ENCODE data around the gene TTC28.
"Not testable (repeated sequence)": the region's sequence is repeated elsewhere in the genome, so short reads cannot be mapped to it uniquely, and the experiment has no call there.

Gene TTC28

GRCh38 chr22:28068826-28069225 is 610.8 kb downstream of the TTC28 start:
- H3K27me3 ChIP-seq (ENCODE audit: insufficient read depth, insufficient read length) = no peaks in the 10 kb centered on the region
- no peaks in the 10 kb centered on the region for H3K4me1 ChIP-seq (ENCODE audit: insufficient read depth, insufficient read length)
- H3K36me3 ChIP-seq (ENCODE audit: insufficient read depth, insufficient read length, low read length) = no peaks in the 10 kb centered on the region
- no peak overlapping the region for H3K9ac ChIP-seq (ENCODE audit: insufficient read length, low read depth)
- no peaks in the 10 kb centered on the region for H3K9me3 ChIP-seq (ENCODE audit: insufficient read depth, low read length)
- no peak for TF ChIP-seq YY1 (IDR thresholded peaks at IDR 0.05; ENCODE audit: insufficient read depth, insufficient read length)
- TF ChIP-seq ZNF274 (IDR thresholded peaks at IDR 0.05; ENCODE audit: low read depth, low read length) = no peak
- TF ChIP-seq SUZ12 (IDR thresholded peaks at IDR 0.05; ENCODE audit: extremely low read depth, insufficient read depth, insufficient read length) = no peak
- DNase-seq (ENCODE audit: low read depth, low spot score) = no peak
- no peak overlapping the region for H3K4me3 ChIP-seq (ENCODE audit: insufficient read length, low read depth)

GRCh38 chr22:28064920-28065319 is 614.7 kb downstream of the TTC28 start:
- Histone ChIP-seq H3K9me3 (ENCODE audit: insufficient read depth, low read length) (no peaks in the 10 kb centered on the region), H3K36me3 (ENCODE audit: insufficient read depth, insufficient read length, low read length) (no peaks in the 10 kb centered on the region), H3K4me3 (ENCODE audit: insufficient read length, low read depth) (no peak overlapping the region), H3K27me3 (ENCODE audit: insufficient read depth, insufficient read length) (no peaks in the 10 kb centered on the region), H3K9ac (ENCODE audit: insufficient read length, low read depth) (no peak overlapping the region), H3K4me1 (ENCODE audit: insufficient read depth, insufficient read length) (no peaks in the 10 kb centered on the region)
- DNase-seq (ENCODE audit: low read depth, low spot score) = no peak
- TF ChIP-seq YY1 (IDR thresholded peaks at IDR 0.05; ENCODE audit: insufficient read depth, insufficient read length) = no peak

- H3K9me3 ChIP-seq (ENCODE audit: insufficient read depth, low read length) = no peaks in the 10 kb centered on the region
- H3K4me1 ChIP-seq (ENCODE audit: insufficient read depth, insufficient read length) = no peaks in the 10 kb centered on the region
- H3K4me3 ChIP-seq (ENCODE audit: insufficient read length, low read depth) = no peak overlapping the region
- DNase-seq (ENCODE audit: low read depth, low spot score) = no peak
- no peaks in the 10 kb centered on the region for H3K36me3 ChIP-seq (ENCODE audit: insufficient read depth, insufficient read length, low read length)
- TF ChIP-seq SUZ12 (IDR thresholded peaks at IDR 0.05; ENCODE audit: extremely low read depth, insufficient read depth, insufficient read length) = no peak
- no peak for TF ChIP-seq ZNF274 (IDR thresholded peaks at IDR 0.05; ENCODE audit: low read depth, low read length)
- no peak for TF ChIP-seq YY1 (IDR thresholded peaks at IDR 0.05; ENCODE audit: insufficient read depth, insufficient read length)
- no peak overlapping the region for H3K9ac ChIP-seq (ENCODE audit: insufficient read length, low read depth)
- H3K27me3 ChIP-seq (ENCODE audit: insufficient read depth, insufficient read length) = no peaks in the 10 kb centered on the region
These were observed 616.0 kb downstream of the TTC28 start for GRCh38 chr22:28063656-28064055.

GRCh38 chr22:28060594-28060993 is 619.0 kb downstream of the TTC28 start:
- H3K36me3 ChIP-seq (ENCODE audit: insufficient read depth, insufficient read length, low read length); H3K4me1 ChIP-seq (ENCODE audit: insufficient read depth, insufficient read length); H3K9me3 ChIP-seq (ENCODE audit: insufficient read depth, low read length); H3K9ac ChIP-seq (ENCODE audit: insufficient read length, low read depth); DNase-seq (ENCODE audit: low read depth, low spot score); H3K4me3 ChIP-seq (ENCODE audit: insufficient read length, low read depth); H3K27me3 ChIP-seq (ENCODE audit: insufficient read depth, insufficient read length): not testable (repeated sequence)

- Histone ChIP-seq H3K36me3 (ENCODE audit: insufficient read depth, insufficient read length, low read length) (no peaks in the 10 kb centered on the region), H3K9ac (ENCODE audit: insufficient read length, low read depth) (no peak overlapping the region), H3K27me3 (ENCODE audit: insufficient read depth, insufficient read length) (no peaks in the 10 kb centered on the region), H3K4me3 (ENCODE audit: insufficient read length, low read depth) (no peak overlapping the region), H3K4me1 (ENCODE audit: insufficient read depth, insufficient read length) (no peaks in the 10 kb centered on the region), H3K9me3 (ENCODE audit: insufficient read depth, low read length) (no peaks in the 10 kb centered on the region)
- TF ChIP-seq YY1 (IDR thresholded peaks at IDR 0.05; ENCODE audit: insufficient read depth, insufficient read length) = no peak
- no peak for TF ChIP-seq SUZ12 (IDR thresholded peaks at IDR 0.05; ENCODE audit: extremely low read depth, insufficient read depth, insufficient read length)
- no peak for TF ChIP-seq ZNF274 (IDR thresholded peaks at IDR 0.05; ENCODE audit: low read depth, low read length)
- no peak for DNase-seq (ENCODE audit: low read depth, low spot score)
These were observed 621.6 kb downstream of the TTC28 start for GRCh38 chr22:28058036-28058435.

GRCh38 chr22:28054819-28055208 is 624.8 kb downstream of the TTC28 start:
- TF ChIP-seq YY1 (IDR thresholded peaks at IDR 0.05; ENCODE audit: insufficient read depth, insufficient read length) (no peak), SUZ12 (IDR thresholded peaks at IDR 0.05; ENCODE audit: extremely low read depth, insufficient read depth, insufficient read length) (no peak), ZNF274 (IDR thresholded peaks at IDR 0.05; ENCODE audit: low read depth, low read length) (no peak)
- no peaks in the 10 kb centered on the region for H3K4me1 ChIP-seq (ENCODE audit: insufficient read depth, insufficient read length)
- no peaks in the 10 kb centered on the region for H3K9me3 ChIP-seq (ENCODE audit: insufficient read depth, low read length)
- no peak for DNase-seq (ENCODE audit: low read depth, low spot score)
- H3K27me3 ChIP-seq (ENCODE audit: insufficient read depth, insufficient read length) = no peaks in the 10 kb centered on the region
- no peaks in the 10 kb centered on the region for H3K36me3 ChIP-seq (ENCODE audit: insufficient read depth, insufficient read length, low read length)
- no peak overlapping the region for H3K9ac ChIP-seq (ENCODE audit: insufficient read length, low read depth)
- no peak overlapping the region for H3K4me3 ChIP-seq (ENCODE audit: insufficient read length, low read depth)

- no peak overlapping the region for H3K4me3 ChIP-seq (ENCODE audit: insufficient read length, low read depth)
These were observed 625.5 kb downstream of the TTC28 start for GRCh38 chr22:28053896-28054818.

More at GRCh38 chr22:28053896-28054818, 625.5 kb downstream of the TTC28 start:
- DNase-seq (ENCODE audit: low read depth, low spot score) = no peak
- no peaks in the 10 kb centered on the region for H3K36me3 ChIP-seq (ENCODE audit: insufficient read depth, insufficient read length, low read length)
- no peak overlapping the region for H3K9ac ChIP-seq (ENCODE audit: insufficient read length, low read depth)
- H3K4me1 ChIP-seq (ENCODE audit: insufficient read depth, insufficient read length) = no peaks in the 10 kb centered on the region
- no peaks in the 10 kb centered on the region for H3K27me3 ChIP-seq (ENCODE audit: insufficient read depth, insufficient read length)
- no peaks in the 10 kb centered on the region for H3K9me3 ChIP-seq (ENCODE audit: insufficient read depth, low read length)
- TF ChIP-seq SUZ12 (IDR thresholded peaks at IDR 0.05; ENCODE audit: extremely low read depth, insufficient read depth, insufficient read length) = no peak
- no peak for TF ChIP-seq ZNF274 (IDR thresholded peaks at IDR 0.05; ENCODE audit: low read depth, low read length)
- TF ChIP-seq YY1 (IDR thresholded peaks at IDR 0.05; ENCODE audit: insufficient read depth, insufficient read length) = no peak
